Gastroesophageal sphincter (tissue), 4 donors: ENCODE data around the gene SMARCA4. TPM values are rescaled to one million over a fixed set of nuclear protein-coding genes. Genes with fewer than 3 reads are reported as not detected.

Experiments
- ATAC-seq: fragments of 150-250 bp; one replicate; pipeline ENCODE4 v1.9.1; 2016; ENCODE audit warnings: mild to moderate bottlenecking, moderate library complexity
- H3K27ac ChIP-seq, 4 donors: fragments of 200-600 bp; sonication (generic) in 3 of 4; 1 replicate in 3 of 4; 2 replicates in 1 of 4; pipeline ENCODE4 v1.5.1; 2016 to 2019
- H3K27me3 ChIP-seq: fragments of 200-600 bp; sonication (generic); one replicate; pipeline ENCODE4 v1.5.1; 2019
- H3K36me3 ChIP-seq, 2 donors: fragments of 200-600 bp; sonication (generic); one replicate each; pipeline ENCODE4 v1.5.1; 2019; ENCODE audit warnings: control low read depth in 1 of 2
- H3K4me1 ChIP-seq, 3 donors: fragments of 200-600 bp; sonication (generic); 1 replicate in 2 of 3; 2 replicates in 1 of 3; pipeline ENCODE4 v1.5.1; 2016 to 2019; ENCODE audit warnings: control low read depth in 2 of 3
- H3K4me3 ChIP-seq, 2 donors: fragments of 200-600 bp; sonication (generic); one replicate each; pipeline ENCODE4 v1.5.1; 2019; ENCODE audit warnings: mild to moderate bottlenecking in 1 of 2, moderate library complexity in 1 of 2
- H3K9me3 ChIP-seq, 3 donors: fragments of 200-600 bp; sonication (generic); one replicate each; pipeline ENCODE4 v1.5.1; 2017 to 2019; ENCODE audit warnings: control low read depth in 2 of 3
- CTCF ChIP-seq, 4 experiments: fragments of 200-600 bp in 2 of 4; fragments of 450-650 bp in 2 of 4; sonication (generic) in 1 of 4; IDR thresholded peaks; one replicate each; pipeline ENCODE4 v1.5.1; 2017 to 2019; ENCODE audit warnings: antibody characterized with exemption in 4 of 4, mild to moderate bottlenecking in 2 of 4, moderate library complexity in 2 of 4
- EP300 ChIP-seq: sonication (generic); formaldehyde crosslinking; IDR thresholded peaks from one replicate; pipeline ENCODE4 v1.6.1; 2017; ENCODE audit warnings: antibody characterized with exemption, mild to moderate bottlenecking
- POLR2A ChIP-seq, 2 donors: fragments of 450-650 bp; IDR thresholded peaks; one replicate each; pipeline ENCODE4 v1.6.1; 2017; ENCODE audit warnings: antibody characterized with exemption in 2 of 2, mild to moderate bottlenecking in 2 of 2, moderate library complexity in 1 of 2
- POLR2AphosphoS5 ChIP-seq: sonication (generic); formaldehyde crosslinking; IDR thresholded peaks from one replicate; pipeline ENCODE4 v1.6.1; 2017; ENCODE audit warnings: antibody characterized with exemption
- WGBS, 2 donors: methylation state at CpG; one replicate each; pipeline ENCODE4 v1.1.5; 2018; ENCODE audit warnings: low coverage in 1 of 2; 5-methylcytosine and 5-hydroxymethylcytosine counted together
- total RNA-seq, 4 donors: library from RNA; depleted of rRNA; stranded (reverse); fragments of >200 nt; gene quantifications; one replicate each; pipeline ENCODE4 v1.1.0, GENCODE V29; 2016

Gene SMARCA4
- total RNA-seq, 4 donors from 2014 or later: 37.8 to 77.9 (median 51.1) TPM

DNA sequence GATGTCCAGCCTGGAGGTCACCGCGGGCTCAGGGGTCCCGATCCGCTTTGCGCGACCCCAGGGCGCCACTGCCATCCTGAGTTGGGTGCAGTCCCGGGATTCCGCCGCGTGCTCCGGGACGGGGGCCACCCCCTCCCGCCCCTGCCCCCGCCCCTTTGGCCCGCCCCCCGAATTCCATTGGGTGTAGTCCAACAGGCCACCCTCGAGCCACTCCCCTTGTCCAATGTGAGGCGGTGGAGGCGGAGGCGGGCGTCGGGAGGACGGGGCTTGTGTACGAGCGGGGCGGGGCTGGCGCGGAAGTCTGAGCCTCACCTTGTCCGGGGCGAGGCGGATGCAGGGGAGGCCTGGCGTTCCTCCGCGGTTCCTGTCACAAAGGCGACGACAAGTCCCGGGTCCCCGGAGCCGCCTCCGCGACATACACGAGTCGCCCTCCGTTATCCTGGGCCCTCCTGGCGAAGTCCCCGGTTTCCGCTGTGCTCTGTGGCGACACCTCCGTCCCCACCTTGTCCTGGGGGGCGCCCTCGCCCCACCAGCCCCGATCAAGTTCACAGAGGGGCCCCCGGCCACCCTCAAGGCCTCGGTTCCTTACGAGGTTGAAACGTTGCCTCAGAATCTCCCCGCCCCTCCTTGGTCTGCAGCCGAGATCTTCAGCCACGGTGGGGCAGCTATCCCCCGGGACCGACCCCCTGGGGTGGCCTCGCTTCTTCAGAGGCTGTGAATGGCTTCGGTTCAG, 129.6 kb downstream of the SMARCA4 start:
- TF ChIP-seq POLR2AphosphoS5 (peak; percentile 99), POLR2A (IDR thresholded peaks at IDR 0.05) (peak; percentile 98 to 99), EP300 (no peak), CTCF (IDR thresholded peaks at IDR 0.05) (no peak)
- Histone ChIP-seq H3K36me3 (no peaks in the 10 kb centered on the region), H3K9me3 (no peaks in the 10 kb centered on the region), H3K4me1 (peaks cover 2 to 81% (median 16%) of the 10 kb centered on the region in 3 donors), H3K27me3 (no peaks in the 10 kb centered on the region), H3K27ac (peak overlapping the region; percentile 96 to 99 (median 97)), H3K4me3 (peak overlapping the region; percentile 70 to 76)
- WGBS, 2 donors: 0% methylated on average over 1 of the region's 64 CpGs; no CpG with 5 or more reads in 1 of the 2 donors
- ATAC-seq: peak; percentile 92

GRCh38 chr19:11090997-11091702, 130.3 kb downstream of the SMARCA4 start:
- H3K9me3 ChIP-seq: no peaks in the 10 kb centered on the region
- peak; percentile 5 for ATAC-seq
- H3K36me3 ChIP-seq: no peaks in the 10 kb centered on the region
- no peaks in the 10 kb centered on the region for H3K27me3 ChIP-seq
- TF ChIP-seq POLR2A (IDR thresholded peaks at IDR 0.05) (no peak), CTCF (IDR thresholded peaks at IDR 0.05) (no peak), EP300 (no peak), POLR2AphosphoS5 (no peak)
- WGBS, 2 donors: 15 to 17% methylated on average over 3 to 6 of the region's 11 CpGs
- peak overlapping the region; percentile 70 to 76 for H3K4me3 ChIP-seq
- H3K4me1 ChIP-seq: peaks cover 2 to 81% (median 18%) of the 10 kb centered on the region in 3 donors
- peak overlapping the region; percentile 96 to 99 (median 97) for H3K27ac ChIP-seq

- Histone ChIP-seq H3K9me3 (no peaks in the 10 kb centered on the region), H3K36me3 (no peaks in the 10 kb centered on the region), H3K27ac (peak overlapping the region; percentile 96 to 99 (median 97)), H3K27me3 (no peaks in the 10 kb centered on the region), H3K4me3 (peak overlapping the region; percentile 70 to 76), H3K4me1 (peaks cover 2 to 86% (median 21%) of the 10 kb centered on the region in 3 donors)
- TF ChIP-seq POLR2AphosphoS5: peak; percentile 96
- TF ChIP-seq POLR2A (IDR thresholded peaks at IDR 0.05): peak; percentile 32 to 40
- no peak for TF ChIP-seq CTCF (IDR thresholded peaks at IDR 0.05)
- TF ChIP-seq EP300: no peak
- WGBS, 2 donors: 1% methylated on average over 5 of the region's 8 CpGs; no CpG with 5 or more reads in 1 of the 2 donors
- peak; percentile 46 for ATAC-seq
These were observed 130.9 kb downstream of the SMARCA4 start for GRCh38 chr19:11091703-11092153.

DNA sequence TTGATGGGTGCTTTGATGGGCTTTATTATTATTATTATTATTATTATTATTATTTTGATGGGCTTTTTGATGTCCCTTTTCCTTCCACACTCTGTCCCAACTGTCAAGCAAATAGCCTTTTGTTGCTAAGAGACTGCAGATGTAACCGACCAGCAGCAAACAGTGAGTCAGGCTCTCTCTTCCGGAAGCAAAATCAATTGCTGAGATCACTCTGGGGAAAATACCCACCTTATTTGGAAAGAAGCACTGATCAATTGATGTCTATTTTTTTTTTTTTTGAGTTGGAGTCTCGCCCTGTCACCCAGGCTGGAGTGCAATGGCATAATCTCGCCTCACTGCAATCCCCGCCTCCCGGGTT, 131.3 kb downstream of the SMARCA4 start:
- Histone ChIP-seq H3K27ac (peak overlapping the region; percentile 96 to 99 (median 97)), H3K4me3 (peak overlapping the region in 1 of 2 donors; percentile 70), H3K27me3 (no peaks in the 10 kb centered on the region), H3K9me3 (no peaks in the 10 kb centered on the region), H3K36me3 (no peaks in the 10 kb centered on the region), H3K4me1 (peaks cover 2 to 91% (median 21%) of the 10 kb centered on the region in 3 donors)
- TF ChIP-seq POLR2AphosphoS5: no peak
- no peak for TF ChIP-seq EP300
- TF ChIP-seq POLR2A (IDR thresholded peaks at IDR 0.05): no peak
- TF ChIP-seq CTCF (IDR thresholded peaks at IDR 0.05): no peak
- no peak for ATAC-seq
- 4 to 23% methylated on average over 2 to 6 of the region's 6 CpGs for WGBS, 2 donors
